HepG2 (cell line): Measurements from ENCODE around the gene MIB1. TPM values are rescaled to one million over a fixed set of nuclear protein-coding genes. Genes with fewer than 3 reads are reported as not detected.

Experiments
- ATAC-seq: fragments of 200-7000 bp; cut with Tn5 transposase; 3 replicates; pipeline ENCODE4 v1.9.1; 2020; ENCODE audit warnings: mild to moderate bottlenecking, moderate library complexity
- BruUV-seq: library from RNA; stranded (reverse); fragments of 400-500 nt; replicated peaks from 2 replicates; lab custom pipeline; 2021; lab: Mats Ljungman, UMichigan
- CTCF ChIA-PET: fragments of 300-600 bp; formaldehyde crosslinking; extraction: SDS; loops from one replicate; lab custom pipeline; 2021; ENCODE audit warnings: low total read pairs, inconsistent platforms, low intra/inter-chr PET ratio; lab: Yijun Ruan, JAX
- POLR2A ChIA-PET: fragments of 350-600 bp; sonication (Branson Sonifier 250); formaldehyde crosslinking; loops from one replicate; lab custom pipeline; 2020; ENCODE audit warnings: antibody characterized with exemption, inconsistent platforms; lab: Yijun Ruan, JAX
- DNase-seq: peaks from one replicate; pipeline ENCODE4 v3.0.0-alpha.2; 2015; ENCODE audit warnings: low spot score
- FAIRE-seq: peaks from 3 replicates; lab custom pipeline; 2011; peaks lifted over from hg19 to GRCh38; lab: Jason Lieb, UNC
- H2AFZ ChIP-seq: one replicate; pipeline ENCODE4 v1.6.1; 2011; ENCODE audit warnings: low read length, inconsistent platforms
- H3K27ac ChIP-seq: fragments of 300-600 bp; 3 replicates; pipeline ENCODE4 v1.8.0; 2011; ENCODE audit warnings: mixed run types, mild to moderate bottlenecking, mixed read lengths, low read length, inconsistent platforms; ENCODE audit not compliant: insufficient read depth; ENCODE audit errors: extremely low read length
- H3K27me3 ChIP-seq, 2 experiments: fragments of 200-600 bp in 1 of 2; 2 replicates in 1 of 2; 3 replicates in 1 of 2; pipeline versions ENCODE4 v1.6.0 to v1.8.0; 2011; ENCODE audit warnings: low read length in 2 of 2, mild to moderate bottlenecking in 2 of 2, moderate library complexity in 2 of 2, inconsistent platforms in 1 of 2; ENCODE audit not compliant: insufficient read depth in 2 of 2, control insufficient read depth in 1 of 2
- H3K36me3 ChIP-seq, 2 experiments: fragments of 200-600 bp in 1 of 2; replicated peaks in 1 of 2; 2 replicates in 1 of 2; 3 replicates in 1 of 2; pipeline versions ENCODE4 v1.5.1 to v1.8.0; 2011; ENCODE audit warnings: low read length in 2 of 2, inconsistent platforms in 1 of 2; ENCODE audit not compliant: insufficient read depth in 2 of 2, control insufficient read depth in 1 of 2
- H3K4me1 ChIP-seq: 2 replicates; pipeline ENCODE4 v1.5.1; 2012; ENCODE audit warnings: low read length, inconsistent platforms; ENCODE audit not compliant: insufficient read depth
- H3K4me2 ChIP-seq: 2 replicates; pipeline ENCODE4 v1.6.0; 2011; ENCODE audit warnings: low read depth, low read length, inconsistent platforms
- H3K4me3 ChIP-seq, 3 experiments: fragments of 200-600 bp in 1 of 3; sonication (generic), shearing (Covaris generic) in 1 of 3; replicated peaks in 1 of 3; 2 replicates each; pipeline ENCODE4 v1.5.1; 2011 to 2016; ENCODE audit warnings: low read length in 3 of 3, inconsistent platforms in 2 of 3, low read depth in 2 of 3, mild to moderate bottlenecking in 2 of 3, control low read depth in 1 of 3, mixed read lengths in 1 of 3; ENCODE audit not compliant: insufficient read depth in 1 of 3
- H3K79me2 ChIP-seq: one replicate; pipeline ENCODE4 v1.6.1; 2011; ENCODE audit warnings: low read length, inconsistent platforms; ENCODE audit not compliant: insufficient read depth
- H3K9ac ChIP-seq: 2 replicates; pipeline ENCODE4 v1.6.0; 2011; ENCODE audit warnings: mild to moderate bottlenecking, low read depth, low read length, inconsistent platforms; ENCODE audit not compliant: insufficient read depth
- H3K9me3 ChIP-seq: 2 replicates; pipeline ENCODE4 v1.5.1; 2012; ENCODE audit warnings: mild to moderate bottlenecking, low read length
- H4K20me1 ChIP-seq: 2 replicates; pipeline ENCODE4 v1.6.0; 2011; ENCODE audit warnings: inconsistent platforms, mild to moderate bottlenecking, low read length, moderate library complexity; ENCODE audit not compliant: insufficient read depth
- CENPX ChIP-seq: sonication (generic); formaldehyde crosslinking; IDR thresholded peaks from 2 replicates; pipeline ENCODE4 v1.9.0; 2021; ENCODE audit warnings: mild to moderate bottlenecking, missing genetic modification reagents, moderate library complexity
- CREB1 ChIP-seq, 2 experiments: fragments of 450-650 bp in 1 of 2; IDR thresholded peaks; 2 replicates each; pipeline ENCODE4 v1.6.1; 2016 to 2017; ENCODE audit warnings: control low read depth in 1 of 2, mild to moderate bottlenecking in 1 of 2, missing compliant biosample characterization in 1 of 2, missing genetic modification characterization in 1 of 2
- CREB3 ChIP-seq: sonication (generic); formaldehyde crosslinking; IDR thresholded peaks from 2 replicates; pipeline ENCODE4 v1.5.0; 2020; ENCODE audit warnings: missing genetic modification reagents
- FOXJ3 ChIP-seq: sonication (generic); formaldehyde crosslinking; IDR thresholded peaks from 2 replicates; pipeline ENCODE4 v1.4.0; 2020; ENCODE audit warnings: missing genetic modification reagents, mild to moderate bottlenecking, borderline replicate concordance
- HNRNPLL ChIP-seq: fragments of 200-400 bp; formaldehyde crosslinking; IDR thresholded peaks from 2 replicates; pipeline ENCODE4 v1.6.1; 2017; ENCODE audit warnings: mild to moderate bottlenecking, low read depth, low read length; ENCODE audit not compliant: poor library complexity, severe bottlenecking
- PHF5A ChIP-seq: IDR thresholded peaks from one replicate; pipeline ENCODE4 v1.6.1; 2018; ENCODE audit warnings: low read depth, missing genetic modification reagents; ENCODE audit not compliant: unreplicated experiment
- SMAD1 ChIP-seq: sonication (generic); formaldehyde crosslinking; IDR thresholded peaks from 2 replicates; pipeline ENCODE4 v1.4.0; 2020; ENCODE audit warnings: missing genetic modification reagents, low read depth, mild to moderate bottlenecking, borderline replicate concordance
- ZNF142 ChIP-seq: sonication (generic); formaldehyde crosslinking; IDR thresholded peaks from 2 replicates; pipeline ENCODE4 v1.4.0; 2020; ENCODE audit warnings: missing genetic modification reagents
- ZNF616 ChIP-seq: sonication (generic); formaldehyde crosslinking; IDR thresholded peaks from 2 replicates; pipeline ENCODE4 v1.5.0; 2020; ENCODE audit warnings: low read depth, mild to moderate bottlenecking, missing genetic modification reagents
- in situ Hi-C: cut with HindIII; loops from 2 replicates; pipeline ENCODE4 v1.10.0; 2017; ENCODE audit warnings: low pct_unique_long_range_greater_than_20kb; ENCODE audit not compliant: extremely low pct_ligation_motif_present
- intact Hi-C: fragments of 100-400 bp; cut with micrococcal nuclease; formaldehyde crosslinking; loops from one replicate; pipeline ENCODE4 v1.10.0; 2022; ENCODE audit not compliant: unreplicated experiment
- polyA plus RNA-seq, 8 experiments: library from polyadenylated mRNA; depleted of rRNA in 3 of 8; stranded (reverse) in 7 of 8; unstranded in 1 of 8; fragments of >200 nt; fragmentation: Illumina TruSeq in 4 of 8; extraction: Trizol in 4 of 8; gene quantifications; 2 replicates each; pipeline versions ENCODE4 v1.2.1 to v1.2.3, GENCODE V29; 2011 to 2016; ENCODE audit warnings: low read depth in 4 of 8, missing spikeins in 1 of 8, mixed read lengths in 1 of 8; ENCODE audit not compliant: insufficient read depth in 1 of 8
- total RNA-seq, 5 experiments: library from RNA; depleted of rRNA; stranded (reverse); fragments of >200 nt; fragmentation: Illumina TruSeq; extraction: Trizol; gene quantifications; 2 replicates each; pipeline ENCODE4 v1.2.3, GENCODE V29; 2016; ENCODE audit warnings: low read depth in 1 of 5
- TF ChIP-seq, protein P1 (sequence below): sonication (generic); formaldehyde crosslinking; IDR thresholded peaks from 2 replicates; pipeline ENCODE4 v1.4.0; 2020; ENCODE audit warnings: missing genetic modification reagents, borderline replicate concordance
- TF ChIP-seq, protein P2 (sequence below): IDR thresholded peaks from 2 replicates; pipeline ENCODE4 v1.6.1; 2016

The MIB1 gene
- total and polyA plus RNA-seq, 2 of the 13 experiments (the other 11 are each of a cell fraction or from before 2014, with no cell fraction given) = 12.0 to 47.0 TPM

DNA sequence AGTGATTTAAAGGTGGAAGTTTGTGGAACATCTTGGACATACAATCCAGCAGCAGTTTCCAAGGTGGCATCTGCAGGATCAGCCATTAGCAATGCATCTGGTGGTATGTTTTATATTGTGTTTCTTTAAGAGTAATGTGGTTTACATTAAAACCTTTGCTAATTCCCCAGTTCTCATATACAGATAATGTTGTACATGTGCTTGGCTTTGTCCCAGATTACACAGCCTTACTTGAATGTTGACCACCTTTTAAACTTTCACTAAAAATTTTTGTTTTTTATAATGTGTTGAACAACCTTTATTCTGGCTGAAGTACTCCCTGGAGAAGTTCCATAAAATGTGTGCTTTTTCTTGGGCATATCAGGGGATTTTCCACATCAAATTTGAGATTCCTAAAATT is 57.5 kb downstream of the MIB1 start:
- H3K27ac ChIP-seq = no peak overlapping the region
- no peaks in the 10 kb centered on the region for H4K20me1 ChIP-seq
- POLR2A ChIA-PET = no interaction called here
- H3K9ac ChIP-seq = no peak overlapping the region
- FAIRE-seq = no peak
- no peak overlapping the region for H2AFZ ChIP-seq
- no peaks in the 10 kb centered on the region for H3K79me2 ChIP-seq
- H3K4me2 ChIP-seq = no peak overlapping the region
- intact Hi-C loops = loop anchor here (10.0 kb wide), 1 partner anchor 603 kb away; no protein-coding TSS in a partner anchor
- in situ Hi-C loops = no loop called here
- H3K36me3 ChIP-seq = peaks cover 2 to 8% of the 10 kb centered on the region in 2 experiments
- no peak overlapping the region for H3K4me3 ChIP-seq
- DNase-seq = no peak
- no peaks in the 10 kb centered on the region for H3K9me3 ChIP-seq
- CTCF ChIA-PET = no interaction called here
- ATAC-seq = no peak
- no TSS peak for BruUV-seq
- peaks cover 10% of the 10 kb centered on the region for H3K4me1 ChIP-seq
- H3K27me3 ChIP-seq = no peaks in the 10 kb centered on the region
- no peak for TF ChIP-seq PHF5A (CRISPR knock-in tag)
- TF ChIP-seq, protein P1, sequence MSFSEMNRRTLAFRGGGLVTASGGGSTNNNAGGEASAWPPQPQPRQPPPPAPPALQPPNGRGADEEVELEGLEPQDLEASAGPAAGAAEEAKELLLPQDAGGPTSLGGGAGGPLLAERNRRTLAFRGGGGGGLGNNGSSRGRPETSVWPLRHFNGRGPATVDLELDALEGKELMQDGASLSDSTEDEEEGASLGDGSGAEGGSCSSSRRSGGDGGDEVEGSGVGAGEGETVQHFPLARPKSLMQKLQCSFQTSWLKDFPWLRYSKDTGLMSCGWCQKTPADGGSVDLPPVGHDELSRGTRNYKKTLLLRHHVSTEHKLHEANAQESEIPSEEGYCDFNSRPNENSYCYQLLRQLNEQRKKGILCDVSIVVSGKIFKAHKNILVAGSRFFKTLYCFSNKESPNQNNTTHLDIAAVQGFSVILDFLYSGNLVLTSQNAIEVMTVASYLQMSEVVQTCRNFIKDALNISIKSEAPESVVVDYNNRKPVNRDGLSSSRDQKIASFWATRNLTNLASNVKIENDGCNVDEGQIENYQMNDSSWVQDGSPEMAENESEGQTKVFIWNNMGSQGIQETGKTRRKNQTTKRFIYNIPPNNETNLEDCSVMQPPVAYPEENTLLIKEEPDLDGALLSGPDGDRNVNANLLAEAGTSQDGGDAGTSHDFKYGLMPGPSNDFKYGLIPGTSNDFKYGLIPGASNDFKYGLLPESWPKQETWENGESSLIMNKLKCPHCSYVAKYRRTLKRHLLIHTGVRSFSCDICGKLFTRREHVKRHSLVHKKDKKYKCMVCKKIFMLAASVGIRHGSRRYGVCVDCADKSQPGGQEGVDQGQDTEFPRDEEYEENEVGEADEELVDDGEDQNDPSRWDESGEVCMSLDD = no peak
- TF ChIP-seq HNRNPLL = no peak
- no peak for TF ChIP-seq CENPX (CRISPR knock-in tag)
- no peak for TF ChIP-seq CREB3 (CRISPR knock-in tag)
- TF ChIP-seq FOXJ3 (CRISPR knock-in tag) = no peak
- TF ChIP-seq ZNF142 (CRISPR knock-in tag) = no peak
- TF ChIP-seq, protein P2, sequence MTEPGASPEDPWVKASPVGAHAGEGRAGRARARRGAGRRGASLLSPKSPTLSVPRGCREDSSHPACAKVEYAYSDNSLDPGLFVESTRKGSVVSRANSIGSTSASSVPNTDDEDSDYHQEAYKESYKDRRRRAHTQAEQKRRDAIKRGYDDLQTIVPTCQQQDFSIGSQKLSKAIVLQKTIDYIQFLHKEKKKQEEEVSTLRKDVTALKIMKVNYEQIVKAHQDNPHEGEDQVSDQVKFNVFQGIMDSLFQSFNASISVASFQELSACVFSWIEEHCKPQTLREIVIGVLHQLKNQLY (CRISPR knock-in tag) = no peak
- no peak for TF ChIP-seq ZNF616 (CRISPR knock-in tag)
- TF ChIP-seq CREB1 (IDR thresholded peaks at IDR 0.05) = no peak
- no peak for TF ChIP-seq CREB1 (CRISPR knock-in tag; IDR thresholded peaks at IDR 0.05)
- TF ChIP-seq SMAD1 = no peak
